AG04450 (cell line): ENCODE results near the gene FAM184B. TPM values are rescaled to one million over a fixed set of nuclear protein-coding genes. Genes with fewer than 3 reads are reported as not detected.

Source experiments
- CTCF ChIA-PET: fragments of 300-600, 350-600 bp; formaldehyde crosslinking; extraction: SDS; loops from one replicate; lab custom pipeline; 2022; ENCODE audit warnings: antibody characterized with exemption, inconsistent platforms; lab: Charles Lee
- POLR2A ChIA-PET: fragments of 350-600 bp; formaldehyde crosslinking; extraction: SDS; loops from one replicate; lab custom pipeline; 2021; ENCODE audit warnings: antibody characterized with exemption, inconsistent platforms; lab: Yijun Ruan, JAX
- DNase-seq: peaks from one replicate; pipeline ENCODE4 v3.0.0-alpha.2; 2011; ENCODE audit warnings: low read depth, low spot score
- H3K27ac ChIP-seq: one replicate; pipeline ENCODE4 v1.5.1; 2012; ENCODE audit warnings: low read depth, low read length, control low read depth
- H3K27me3 ChIP-seq: one replicate; pipeline ENCODE4 v1.6.0; 2012; ENCODE audit warnings: low read length; ENCODE audit not compliant: control insufficient read depth, insufficient read depth
- H3K4me3 ChIP-seq: 2 replicates; pipeline ENCODE4 v1.5.1; 2011; ENCODE audit warnings: mild to moderate bottlenecking, low read depth, low read length, control low read depth
- H3K9me3 ChIP-seq: 2 replicates; pipeline ENCODE4 v1.5.1; 2012; ENCODE audit warnings: low read length; ENCODE audit not compliant: control insufficient read depth, insufficient read depth
- CTCF ChIP-seq: IDR thresholded peaks from 2 replicates; pipeline ENCODE4 v1.5.1; 2011; ENCODE audit warnings: low read depth, low read length, control low read depth, inconsistent platforms
- polyA plus RNA-seq: library from polyadenylated mRNA; depleted of rRNA; stranded (reverse); fragments of >200 nt; gene quantifications from 2 replicates; pipeline ENCODE4 v1.2.3, GENCODE V29; 2011

Gene FAM184B
- polyA plus RNA-seq, 1 experiment, result 0.09 TPM

- ChIA-PET POLR2A (no interaction called here), CTCF (no interaction called here)
- DNase-seq, result no peak
- TF ChIP-seq CTCF, result no peak
- Histone ChIP-seq H3K9me3 (no peaks in the 10 kb centered on the region; the same call in 1 of the 2 replicates), H3K27ac (no peak overlapping the region), H3K4me3 (no peak overlapping the region), H3K27me3 (peaks cover 10% of the 10 kb centered on the region)
Observed at GRCh38 chr4:17785858-17786257, 4.4 kb upstream of the FAM184B start.

GRCh38 chr4:17780501-17781299 lies 721 bp downstream of the FAM184B start:
- ChIA-PET POLR2A (no interaction called here), CTCF (interaction anchor here (1.0 to 1.8 kb wide), 3 partner anchors 27 to 39 kb away, joined by 3 to 6 read pairs (median 4); no protein-coding TSS in a partner anchor)
- Histone ChIP-seq H3K9me3 (no peaks in the 10 kb centered on the region; the same call in 1 of the 2 replicates), H3K27ac (no peak overlapping the region), H3K27me3 (peaks cover 25% of the 10 kb centered on the region), H3K4me3 (peak overlapping the region; percentile 58)
- no peak for DNase-seq
- no peak for TF ChIP-seq CTCF

- DNase-seq, result no peak
- TF ChIP-seq CTCF, result no peak
- POLR2A ChIA-PET, result no interaction called here
- CTCF ChIA-PET, result no interaction called here
- no peaks in the 10 kb centered on the region; the same call in 1 of the 2 replicates for H3K9me3 ChIP-seq
- H3K4me3 ChIP-seq, result no peak overlapping the region
- H3K27me3 ChIP-seq, result peaks cover 25% of the 10 kb centered on the region
- H3K27ac ChIP-seq, result no peak overlapping the region
Observed at GRCh38 chr4:17778431-17778830, 3.0 kb downstream of the FAM184B start.

- TF ChIP-seq CTCF, result no peak
- ChIA-PET POLR2A (no interaction called here), CTCF (no interaction called here)
- no peak overlapping the region for H3K4me3 ChIP-seq
- no peak overlapping the region for H3K27ac ChIP-seq
- no peaks in the 10 kb centered on the region for H3K9me3 ChIP-seq
- H3K27me3 ChIP-seq, result no peaks in the 10 kb centered on the region
- DNase-seq, result no peak
Observed at GRCh38 chr4:17773135-17773698, 8.2 kb downstream of the FAM184B start.

- H3K9me3 ChIP-seq, result peaks cover 7% of the 10 kb centered on the region; the same call in 1 of the 2 replicates
- TF ChIP-seq CTCF, result no peak
- no peaks in the 10 kb centered on the region for H3K27me3 ChIP-seq
- DNase-seq, result no peak
- ChIA-PET POLR2A (no interaction called here), CTCF (interaction anchor here (0.7 to 1.0 kb wide), 2 partner anchors 46 to 222 kb away, joined by 3 read pairs; no protein-coding TSS in a partner anchor)
- H3K4me3 ChIP-seq, result no peak overlapping the region
- no peak overlapping the region for H3K27ac ChIP-seq
Observed at GRCh38 chr4:17771284-17771908, 10.0 kb downstream of the FAM184B start.
